OCI-LY7 (cell line): ENCODE measurements around the gene MTOR. TPM values are rescaled to one million over a fixed set of nuclear protein-coding genes. Genes with fewer than 3 reads are reported as not detected.
"Not testable (repeated sequence)": the region's sequence is repeated elsewhere in the genome, so short reads cannot be mapped to it uniquely, and the experiment has no call there.

ENCODE experiments used
- BruUV-seq: library from RNA; stranded (reverse); fragments of 400-500 nt; replicated peaks from 2 replicates; lab custom pipeline; 2021; lab: Mats Ljungman, UMichigan
- CTCF ChIA-PET: fragments of 300-600 bp; sonication (Branson Sonifier 250); formaldehyde crosslinking; loops from one replicate; lab custom pipeline; 2022; ENCODE audit warnings: antibody characterized with exemption; ENCODE audit not compliant: unreplicated experiment; lab: Charles Lee
- POLR2A ChIA-PET: fragments of 300-600 bp; sonication (Branson Sonifier 250); formaldehyde crosslinking; loops from one replicate; lab custom pipeline; 2022; ENCODE audit warnings: antibody characterized with exemption; lab: Charles Lee
- DNase-seq: peaks from one replicate; pipeline ENCODE4 v3.0.0-alpha.2; 2015; ENCODE audit warnings: low spot score
- H2AFZ ChIP-seq: fragments of 200-600 bp; sonication (generic), shearing (Covaris generic); 2 replicates; pipeline ENCODE4 v1.6.1; 2014; ENCODE audit warnings: mild to moderate bottlenecking, antibody characterized with exemption, low read length, moderate library complexity
- H3K27ac ChIP-seq: fragments of 200-600 bp; sonication (generic); 2 replicates; pipeline ENCODE4 v1.5.1; 2014; ENCODE audit warnings: mixed run types, low read depth, mild to moderate bottlenecking, moderate library complexity, low read length, inconsistent platforms; ENCODE audit not compliant: poor library complexity, severe bottlenecking
- H3K36me3 ChIP-seq: fragments of 200-600 bp; sonication (generic); 2 replicates; pipeline ENCODE4 v1.6.1; 2014; ENCODE audit warnings: mild to moderate bottlenecking, antibody characterized with exemption, low read length, moderate library complexity, mixed read lengths; ENCODE audit not compliant: insufficient read depth
- H3K4me1 ChIP-seq: fragments of 200-600 bp; sonication (generic); 2 replicates; pipeline ENCODE4 v1.5.1; 2014; ENCODE audit warnings: mild to moderate bottlenecking, low read length; ENCODE audit not compliant: insufficient read depth, poor library complexity, severe bottlenecking
- H3K4me2 ChIP-seq: fragments of 200-600 bp; sonication (generic); 2 replicates; pipeline ENCODE4 v1.6.1; 2014; ENCODE audit warnings: mild to moderate bottlenecking, low read length
- H3K4me3 ChIP-seq: fragments of 200-600 bp; sonication (generic); 2 replicates; pipeline ENCODE4 v1.5.1; 2014; ENCODE audit warnings: mild to moderate bottlenecking, low read depth, low read length; ENCODE audit not compliant: poor library complexity, severe bottlenecking
- H3K79me2 ChIP-seq: fragments of 200-600 bp; sonication (generic); 2 replicates; pipeline ENCODE4 v1.6.1; 2016; ENCODE audit warnings: low read depth, mild to moderate bottlenecking, low read length, moderate library complexity, mixed read lengths; ENCODE audit not compliant: insufficient read depth
- H3K9me2 ChIP-seq: fragments of 200-600 bp; sonication (generic); 2 replicates; pipeline ENCODE4 v1.6.1; 2016; ENCODE audit warnings: mild to moderate bottlenecking, low read length, mixed read lengths; ENCODE audit not compliant: insufficient read depth
- H3K9me3 ChIP-seq: fragments of 200-600 bp; sonication (generic); 2 replicates; pipeline ENCODE4 v1.6.1; 2014; ENCODE audit warnings: mild to moderate bottlenecking, mixed run types, low read length, mixed read lengths
- H4K20me1 ChIP-seq: fragments of 200-600 bp; sonication (generic); 2 replicates; pipeline ENCODE4 v1.6.1; 2014; ENCODE audit warnings: mild to moderate bottlenecking, antibody characterized with exemption, low read length, moderate library complexity, mixed read lengths; ENCODE audit not compliant: insufficient read depth
- EZH2phosphoT487 ChIP-seq: fragments of 200-600 bp; sonication (generic); IDR thresholded peaks from 2 replicates; pipeline ENCODE4 v1.6.1; 2018; ENCODE audit warnings: low read depth, borderline replicate concordance, mild to moderate bottlenecking, mixed run types, antibody characterized with exemption, low read length, moderate library complexity, mixed read lengths
- intact Hi-C: fragments of 100-400 bp; cut with micrococcal nuclease; formaldehyde crosslinking; loops from one replicate; pipeline ENCODE4 v1.10.0; 2022; ENCODE audit not compliant: unreplicated experiment
- total RNA-seq, 2 experiments: library from RNA; depleted of rRNA in 1 of 2; stranded (reverse); fragments of >200 nt in 1 of 2; shearing (Covaris generic) in 1 of 2; gene quantifications; 2 replicates each; pipeline ENCODE4 v1.2.3, GENCODE V29; 2014 to 2022
- TF ChIP-seq, protein P1 (sequence below): fragments of 200-600 bp; sonication (generic); conservative IDR thresholded peaks from 2 replicates; pipeline ENCODE4 v1.5.1; 2014; ENCODE audit warnings: mild to moderate bottlenecking, antibody characterized with exemption, low read length, moderate library complexity, mixed read lengths

Gene MTOR
- total RNA-seq, 2 experiments from 2014 or later, result 41.1 to 58.6 TPM

DNA sequence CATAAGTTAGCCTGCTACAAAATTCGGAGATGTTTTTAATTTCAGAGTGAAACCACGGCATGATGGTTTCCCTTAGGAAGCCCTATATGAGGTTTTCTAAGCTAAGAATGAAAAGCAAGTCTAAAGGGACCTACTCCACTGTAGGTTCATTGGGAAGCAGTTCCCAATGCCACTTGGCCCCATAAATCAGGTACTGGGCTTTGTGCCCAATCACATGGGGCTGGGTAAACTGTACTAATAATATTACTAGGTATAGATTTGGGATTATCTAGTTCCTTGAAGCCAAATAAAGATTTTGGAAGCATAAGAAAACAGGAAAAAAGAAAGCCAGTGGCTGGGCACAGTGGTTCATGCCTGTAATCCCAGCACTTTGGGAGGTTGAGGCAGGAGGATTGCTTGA lies 92.2 kb downstream of the MTOR start:
- CTCF ChIA-PET, result no interaction called here
- Histone ChIP-seq H3K27ac (no peak overlapping the region), H3K9me2 (no peaks in the 10 kb centered on the region), H2AFZ (no peak overlapping the region), H3K4me1 (no peaks in the 10 kb centered on the region), H3K4me3 (no peak overlapping the region), H3K4me2 (no peak overlapping the region), H3K9me3 (no peaks in the 10 kb centered on the region), H4K20me1 (no peaks in the 10 kb centered on the region), H3K79me2 (no peaks in the 10 kb centered on the region), H3K36me3 (peaks cover 12% of the 10 kb centered on the region)
- POLR2A ChIA-PET, result no interaction called here
- no peak for DNase-seq
- intact Hi-C loops, result no loop called here
- no TSS peak for BruUV-seq
- no peak for TF ChIP-seq EZH2phosphoT487
- TF ChIP-seq, protein P1, sequence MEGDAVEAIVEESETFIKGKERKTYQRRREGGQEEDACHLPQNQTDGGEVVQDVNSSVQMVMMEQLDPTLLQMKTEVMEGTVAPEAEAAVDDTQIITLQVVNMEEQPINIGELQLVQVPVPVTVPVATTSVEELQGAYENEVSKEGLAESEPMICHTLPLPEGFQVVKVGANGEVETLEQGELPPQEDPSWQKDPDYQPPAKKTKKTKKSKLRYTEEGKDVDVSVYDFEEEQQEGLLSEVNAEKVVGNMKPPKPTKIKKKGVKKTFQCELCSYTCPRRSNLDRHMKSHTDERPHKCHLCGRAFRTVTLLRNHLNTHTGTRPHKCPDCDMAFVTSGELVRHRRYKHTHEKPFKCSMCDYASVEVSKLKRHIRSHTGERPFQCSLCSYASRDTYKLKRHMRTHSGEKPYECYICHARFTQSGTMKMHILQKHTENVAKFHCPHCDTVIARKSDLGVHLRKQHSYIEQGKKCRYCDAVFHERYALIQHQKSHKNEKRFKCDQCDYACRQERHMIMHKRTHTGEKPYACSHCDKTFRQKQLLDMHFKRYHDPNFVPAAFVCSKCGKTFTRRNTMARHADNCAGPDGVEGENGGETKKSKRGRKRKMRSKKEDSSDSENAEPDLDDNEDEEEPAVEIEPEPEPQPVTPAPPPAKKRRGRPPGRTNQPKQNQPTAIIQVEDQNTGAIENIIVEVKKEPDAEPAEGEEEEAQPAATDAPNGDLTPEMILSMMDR, result no peak

DNA sequence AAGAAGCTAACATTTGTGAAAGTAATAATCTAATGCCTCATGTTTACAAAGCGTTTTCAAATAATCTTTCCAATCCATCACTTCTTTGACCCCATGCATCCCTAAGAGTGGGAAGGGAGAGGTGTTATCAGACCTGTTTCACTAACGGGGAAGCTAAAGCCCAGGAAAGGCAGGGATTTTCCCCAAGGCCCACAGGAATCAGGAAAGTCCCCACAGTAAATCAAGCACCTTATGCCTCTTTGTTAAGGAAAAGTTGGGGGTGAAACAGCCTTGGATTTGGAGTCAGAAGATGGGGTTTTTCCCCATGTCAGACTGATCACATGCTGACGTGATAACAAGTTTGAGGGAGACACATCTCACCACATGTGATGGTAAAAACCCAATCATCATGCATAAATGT lies 93.1 kb downstream of the MTOR start:
- no peaks in the 10 kb centered on the region for H3K9me3 ChIP-seq
- ChIA-PET POLR2A (no interaction called here), CTCF (no interaction called here)
- no TSS peak for BruUV-seq
- H2AFZ ChIP-seq, result no peak overlapping the region
- TF ChIP-seq, protein P1, result no peak
- no peak for TF ChIP-seq EZH2phosphoT487
- no peaks in the 10 kb centered on the region for H3K79me2 ChIP-seq
- no peak overlapping the region for H3K27ac ChIP-seq
- H3K9me2 ChIP-seq, result no peaks in the 10 kb centered on the region
- H3K4me1 ChIP-seq, result no peaks in the 10 kb centered on the region
- no peaks in the 10 kb centered on the region for H4K20me1 ChIP-seq
- H3K36me3 ChIP-seq, result peaks cover 12% of the 10 kb centered on the region
- no peak overlapping the region for H3K4me3 ChIP-seq
- DNase-seq, result no peak
- no peak overlapping the region for H3K4me2 ChIP-seq
- intact Hi-C loops, result no loop called here

DNA sequence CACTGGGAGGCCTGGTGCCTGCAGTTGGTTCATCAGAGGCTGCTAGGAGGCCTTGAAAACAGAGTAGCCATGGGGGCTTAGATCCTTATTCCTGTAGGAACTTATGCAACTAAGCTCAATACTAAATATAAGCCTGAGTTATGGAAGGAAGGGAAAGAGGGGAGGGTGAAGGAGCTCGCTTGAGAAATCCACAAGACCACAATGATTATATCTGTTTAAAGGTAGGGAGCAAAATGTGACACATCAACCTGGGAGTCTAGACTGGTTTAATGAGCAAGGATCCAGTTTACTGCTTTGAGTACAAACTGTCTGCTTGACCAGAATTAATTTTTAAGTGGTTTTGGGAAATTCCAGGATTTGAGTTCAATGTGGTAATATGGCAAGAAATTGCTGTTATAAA lies 93.6 kb downstream of the MTOR start:
- BruUV-seq, result no TSS peak
- H3K9me2 ChIP-seq, result no peaks in the 10 kb centered on the region
- no peak overlapping the region for H3K4me2 ChIP-seq
- TF ChIP-seq, protein P1, result no peak
- no peak for TF ChIP-seq EZH2phosphoT487
- H3K4me3 ChIP-seq, result no peak overlapping the region
- H3K9me3 ChIP-seq, result no peaks in the 10 kb centered on the region
- no peaks in the 10 kb centered on the region for H4K20me1 ChIP-seq
- H3K27ac ChIP-seq, result no peak overlapping the region
- DNase-seq, result no peak
- H3K4me1 ChIP-seq, result no peaks in the 10 kb centered on the region
- POLR2A ChIA-PET, result interaction anchor here (0.6 kb wide), 1 partner anchor 13 kb away, joined by 3 read pairs; no protein-coding TSS in a partner anchor
- peaks cover 12% of the 10 kb centered on the region for H3K36me3 ChIP-seq
- no peaks in the 10 kb centered on the region for H3K79me2 ChIP-seq
- intact Hi-C loops, result no loop called here
- no peak overlapping the region for H2AFZ ChIP-seq
- CTCF ChIA-PET, result no interaction called here

DNA sequence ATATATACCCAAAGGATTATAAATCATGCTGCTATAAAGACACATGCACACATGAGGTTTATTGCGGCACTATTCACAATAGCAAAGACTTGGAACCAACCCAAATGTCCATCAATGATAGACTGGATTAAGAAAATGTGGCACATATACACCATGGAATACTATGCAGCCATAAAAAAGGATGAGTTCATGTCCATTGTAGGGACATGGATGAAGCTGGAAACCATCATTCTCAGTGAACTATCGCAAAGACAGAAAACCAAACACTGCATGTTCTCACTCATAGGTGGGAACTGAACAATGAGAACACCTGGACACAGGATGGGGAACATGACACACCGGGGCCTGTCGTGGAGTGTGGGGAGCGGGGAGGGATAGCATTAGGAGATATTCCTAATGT lies 95.6 kb downstream of the MTOR start:
- H3K4me2 ChIP-seq, H3K4me1 ChIP-seq, H2AFZ ChIP-seq, H3K9me2 ChIP-seq, H3K79me2 ChIP-seq, H3K4me3 ChIP-seq, DNase-seq, CTCF ChIA-PET, H3K9me3 ChIP-seq, BruUV-seq, H3K27ac ChIP-seq, intact Hi-C loops, H4K20me1 ChIP-seq: not testable (repeated sequence)
- H3K36me3 ChIP-seq, result peaks cover 12% of the 10 kb centered on the region
- POLR2A ChIA-PET, result interaction anchor here (0.8 kb wide), 1 partner anchor 13 kb away, joined by 3 read pairs; no protein-coding TSS in a partner anchor

DNA sequence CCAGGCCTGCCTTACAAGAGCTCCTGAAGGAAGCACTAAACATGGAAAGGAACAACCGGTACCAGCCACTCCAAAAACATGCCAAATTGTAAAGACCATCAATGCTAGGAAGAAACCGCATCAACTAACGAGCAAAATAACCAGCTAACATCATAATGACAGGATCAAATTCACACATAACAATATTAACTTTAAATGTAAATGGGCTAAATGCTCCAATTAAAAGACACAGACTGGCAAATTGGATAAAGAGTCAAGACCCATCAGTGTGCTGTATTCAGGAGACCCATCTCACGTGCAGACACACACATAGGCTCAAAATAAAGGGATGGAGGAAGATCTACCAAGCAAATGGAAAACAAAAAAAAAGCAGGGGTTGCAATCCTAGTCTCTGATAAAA lies 99.6 kb downstream of the MTOR start:
- BruUV-seq, intact Hi-C loops, H3K4me2 ChIP-seq, H3K4me3 ChIP-seq, H4K20me1 ChIP-seq, CTCF ChIA-PET, POLR2A ChIA-PET, H3K4me1 ChIP-seq, H3K27ac ChIP-seq, DNase-seq, H3K9me2 ChIP-seq, H3K79me2 ChIP-seq, H2AFZ ChIP-seq, H3K9me3 ChIP-seq: not testable (repeated sequence)
- peaks cover 40% of the 10 kb centered on the region for H3K36me3 ChIP-seq
